Fibroblast of the aortic adventitia (primary cell): ENCODE results near the gene CEACAM3. TPM values are rescaled to one million over a fixed set of nuclear protein-coding genes. Genes with fewer than 3 reads are reported as not detected.
A peak's percentile ranks its signal among the peaks of the same experiment; 100 is the strongest.

Experiments used
- DNase-seq: peaks from one replicate; pipeline ENCODE4 v3.0.0-alpha.2; 2010; ENCODE audit warnings: low read depth
- H3K4me3 ChIP-seq: 2 replicates; pipeline ENCODE4 v1.5.1; 2011; ENCODE audit warnings: low read depth, mild to moderate bottlenecking, control low read depth, low read length, moderate library complexity
- CTCF ChIP-seq: IDR thresholded peaks from 2 replicates; pipeline ENCODE4 v1.5.1; 2011; ENCODE audit warnings: mild to moderate bottlenecking, low read length, control low read depth, inconsistent platforms; ENCODE audit not compliant: insufficient read depth
- total RNA-seq: library from RNA; depleted of rRNA; stranded (reverse); fragments of >200 nt; gene quantifications from 2 replicates; pipeline ENCODE4 v1.2.3, GENCODE V29; 2012; ENCODE audit warnings: low replicate concordance

Gene CEACAM3
- total RNA-seq, 1 donor: not detected

- no peak overlapping the region for H3K4me3 ChIP-seq
- no peak for TF ChIP-seq CTCF
- DNase-seq: no peak
Observed at GRCh38 chr19:41850381-41850780, 54.0 kb downstream of the CEACAM3 start.

- DNase-seq: no peak
- TF ChIP-seq CTCF: no peak
- H3K4me3 ChIP-seq: no peak overlapping the region
Observed at GRCh38 chr19:41851456-41851855, 55.1 kb downstream of the CEACAM3 start.

- DNase-seq: no peak
Observed at GRCh38 chr19:41853344-41853743, 57.0 kb downstream of the CEACAM3 start.

GRCh38 chr19:41853768-41854167, 57.4 kb downstream of the CEACAM3 start:
- no peak overlapping the region for H3K4me3 ChIP-seq
- DNase-seq: no peak
- TF ChIP-seq CTCF: no peak

More at GRCh38 chr19:41853344-41853743, 57.0 kb downstream of the CEACAM3 start:
- no peak overlapping the region for H3K4me3 ChIP-seq
- TF ChIP-seq CTCF: no peak

GRCh38 chr19:41859213-41859617, 62.8 kb downstream of the CEACAM3 start:
- TF ChIP-seq CTCF: no peak
- peak overlapping the region; percentile 57 for H3K4me3 ChIP-seq
- no peak for DNase-seq

- TF ChIP-seq CTCF: peak; percentile 63
- peak within 1 kb of the TSS; percentile 98 for H3K4me3 ChIP-seq
- peak; percentile 99 for DNase-seq
Observed at GRCh38 chr19:41859618-41860418, 63.4 kb downstream of the CEACAM3 start, which contains the start of gene RPS19. TSS of gene RPS19 (plus strand) at chr19:41860255. CDS start at chr19:41860775, 520 bp downstream.
